ENCODE data around the gene CNPY1.

DNA sequence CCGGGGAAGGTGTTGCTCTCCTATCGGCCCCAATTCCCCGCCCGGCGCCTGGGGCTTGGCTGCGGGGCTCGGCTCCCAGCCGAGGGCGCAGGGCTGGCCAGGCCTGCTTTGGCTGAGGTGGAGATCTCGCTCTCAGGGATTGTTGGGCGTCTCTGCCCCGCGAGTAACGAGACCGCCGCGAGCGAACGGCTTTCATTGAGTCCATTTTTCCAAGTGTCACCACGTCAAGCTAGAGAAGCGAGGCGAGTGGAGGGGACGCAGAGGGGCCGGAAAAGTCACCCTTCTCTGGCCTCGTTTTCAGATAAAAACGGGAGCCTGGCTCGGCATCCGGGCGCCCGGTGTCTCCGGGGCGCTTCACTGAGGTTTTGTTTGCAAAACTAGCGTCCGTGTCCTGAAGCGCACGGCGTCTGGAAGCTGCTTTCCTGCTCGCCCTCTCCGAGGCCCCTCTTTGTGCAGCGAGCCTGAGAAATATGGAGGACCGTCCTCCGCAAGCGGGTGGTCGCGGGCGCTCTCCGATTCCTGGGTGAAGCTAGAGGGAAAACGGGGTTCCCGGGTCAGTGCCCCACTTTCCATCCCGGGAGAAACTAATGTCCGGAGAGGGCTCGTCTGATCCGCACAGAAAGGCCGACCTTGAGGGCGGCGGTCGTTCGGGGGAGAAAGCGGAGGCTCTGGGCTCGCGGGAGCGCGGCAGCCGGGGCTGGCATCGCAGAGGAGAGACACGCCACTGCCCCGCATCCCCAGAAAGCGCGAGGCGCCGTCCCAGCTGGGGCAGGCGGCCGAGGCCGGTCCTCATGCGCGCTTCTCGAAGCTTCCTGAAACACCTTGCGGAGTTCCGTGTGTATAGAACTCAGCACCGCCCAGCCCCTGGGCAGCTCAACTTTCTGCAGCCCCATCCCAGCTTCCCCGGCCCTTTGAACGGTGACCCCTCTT, 91.9 kb downstream of the CNPY1 start:
- TF ChIP-seq, protein P1, sequence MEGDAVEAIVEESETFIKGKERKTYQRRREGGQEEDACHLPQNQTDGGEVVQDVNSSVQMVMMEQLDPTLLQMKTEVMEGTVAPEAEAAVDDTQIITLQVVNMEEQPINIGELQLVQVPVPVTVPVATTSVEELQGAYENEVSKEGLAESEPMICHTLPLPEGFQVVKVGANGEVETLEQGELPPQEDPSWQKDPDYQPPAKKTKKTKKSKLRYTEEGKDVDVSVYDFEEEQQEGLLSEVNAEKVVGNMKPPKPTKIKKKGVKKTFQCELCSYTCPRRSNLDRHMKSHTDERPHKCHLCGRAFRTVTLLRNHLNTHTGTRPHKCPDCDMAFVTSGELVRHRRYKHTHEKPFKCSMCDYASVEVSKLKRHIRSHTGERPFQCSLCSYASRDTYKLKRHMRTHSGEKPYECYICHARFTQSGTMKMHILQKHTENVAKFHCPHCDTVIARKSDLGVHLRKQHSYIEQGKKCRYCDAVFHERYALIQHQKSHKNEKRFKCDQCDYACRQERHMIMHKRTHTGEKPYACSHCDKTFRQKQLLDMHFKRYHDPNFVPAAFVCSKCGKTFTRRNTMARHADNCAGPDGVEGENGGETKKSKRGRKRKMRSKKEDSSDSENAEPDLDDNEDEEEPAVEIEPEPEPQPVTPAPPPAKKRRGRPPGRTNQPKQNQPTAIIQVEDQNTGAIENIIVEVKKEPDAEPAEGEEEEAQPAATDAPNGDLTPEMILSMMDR (IDR thresholded peaks at IDR 0.05; ENCODE audit: low read depth, low read length, missing input control) = no peak
- TF ChIP-seq EGR1 (IDR thresholded peaks at IDR 0.05; ENCODE audit: low read depth in 2 of 2) (no peak), JUND (IDR thresholded peaks at IDR 0.05) (no peak), TAF1 (conservative IDR thresholded peaks at IDR 0.05) (no peak), RAD21 (IDR thresholded peaks at IDR 0.05) (no peak), YY1 (IDR thresholded peaks at IDR 0.05) (no peak), GABPA (IDR thresholded peaks at IDR 0.05 in 1 of 2, conservative IDR thresholded peaks at IDR 0.05 in 1 of 2) (no peak)
- TF ChIP-seq, protein P2, sequence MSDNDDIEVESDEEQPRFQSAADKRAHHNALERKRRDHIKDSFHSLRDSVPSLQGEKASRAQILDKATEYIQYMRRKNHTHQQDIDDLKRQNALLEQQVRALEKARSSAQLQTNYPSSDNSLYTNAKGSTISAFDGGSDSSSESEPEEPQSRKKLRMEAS (IDR thresholded peaks at IDR 0.05) = no peak
